ENCODE data around the gene SCIN.

The SCIN gene

GRCh38 chr7:12660423-12660822, 89.9 kb downstream of the SCIN start:
- TF ChIP-seq EP300 (IDR thresholded peaks at IDR 0.05; ENCODE audit: borderline replicate concordance) (peak; percentile 67), NFIC (IDR thresholded peaks at IDR 0.05) (0 out of 2 replicates have a peak, but pooled peaks have one; percentile 28), TEAD4 (IDR thresholded peaks at IDR 0.05) (peak; percentile 88), TCF12 (IDR thresholded peaks at IDR 0.05; ENCODE audit: low read depth) (peak; percentile 52)

GRCh38 chr7:12661581-12661980, 91.1 kb downstream of the SCIN start:
- TF ChIP-seq TAF1 (IDR thresholded peaks at IDR 0.05; ENCODE audit: low read depth) (no peak), EP300 (IDR thresholded peaks at IDR 0.05; ENCODE audit: borderline replicate concordance) (no peak), EGR1 (IDR thresholded peaks at IDR 0.05) (no peak), TEAD4 (IDR thresholded peaks at IDR 0.05) (no peak), USF1 (IDR thresholded peaks at IDR 0.05) (no peak), TCF12 (IDR thresholded peaks at IDR 0.05; ENCODE audit: low read depth) (no peak), CEBPB (IDR thresholded peaks at IDR 0.05) (no peak), RAD21 (IDR thresholded peaks at IDR 0.05; ENCODE audit: low read depth) (no peak), YY1 (IDR thresholded peaks at IDR 0.05; ENCODE audit: low read depth) (no peak), NFIC (IDR thresholded peaks at IDR 0.05) (no peak), CREB1 (IDR thresholded peaks at IDR 0.05; ENCODE audit: low read depth) (no peak), FOXM1 (IDR thresholded peaks at IDR 0.05; ENCODE audit: borderline replicate concordance, low read depth) (no peak)
- TF ChIP-seq, protein P1, sequence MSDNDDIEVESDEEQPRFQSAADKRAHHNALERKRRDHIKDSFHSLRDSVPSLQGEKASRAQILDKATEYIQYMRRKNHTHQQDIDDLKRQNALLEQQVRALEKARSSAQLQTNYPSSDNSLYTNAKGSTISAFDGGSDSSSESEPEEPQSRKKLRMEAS (IDR thresholded peaks at IDR 0.05): no peak
- TF ChIP-seq, protein P2, sequence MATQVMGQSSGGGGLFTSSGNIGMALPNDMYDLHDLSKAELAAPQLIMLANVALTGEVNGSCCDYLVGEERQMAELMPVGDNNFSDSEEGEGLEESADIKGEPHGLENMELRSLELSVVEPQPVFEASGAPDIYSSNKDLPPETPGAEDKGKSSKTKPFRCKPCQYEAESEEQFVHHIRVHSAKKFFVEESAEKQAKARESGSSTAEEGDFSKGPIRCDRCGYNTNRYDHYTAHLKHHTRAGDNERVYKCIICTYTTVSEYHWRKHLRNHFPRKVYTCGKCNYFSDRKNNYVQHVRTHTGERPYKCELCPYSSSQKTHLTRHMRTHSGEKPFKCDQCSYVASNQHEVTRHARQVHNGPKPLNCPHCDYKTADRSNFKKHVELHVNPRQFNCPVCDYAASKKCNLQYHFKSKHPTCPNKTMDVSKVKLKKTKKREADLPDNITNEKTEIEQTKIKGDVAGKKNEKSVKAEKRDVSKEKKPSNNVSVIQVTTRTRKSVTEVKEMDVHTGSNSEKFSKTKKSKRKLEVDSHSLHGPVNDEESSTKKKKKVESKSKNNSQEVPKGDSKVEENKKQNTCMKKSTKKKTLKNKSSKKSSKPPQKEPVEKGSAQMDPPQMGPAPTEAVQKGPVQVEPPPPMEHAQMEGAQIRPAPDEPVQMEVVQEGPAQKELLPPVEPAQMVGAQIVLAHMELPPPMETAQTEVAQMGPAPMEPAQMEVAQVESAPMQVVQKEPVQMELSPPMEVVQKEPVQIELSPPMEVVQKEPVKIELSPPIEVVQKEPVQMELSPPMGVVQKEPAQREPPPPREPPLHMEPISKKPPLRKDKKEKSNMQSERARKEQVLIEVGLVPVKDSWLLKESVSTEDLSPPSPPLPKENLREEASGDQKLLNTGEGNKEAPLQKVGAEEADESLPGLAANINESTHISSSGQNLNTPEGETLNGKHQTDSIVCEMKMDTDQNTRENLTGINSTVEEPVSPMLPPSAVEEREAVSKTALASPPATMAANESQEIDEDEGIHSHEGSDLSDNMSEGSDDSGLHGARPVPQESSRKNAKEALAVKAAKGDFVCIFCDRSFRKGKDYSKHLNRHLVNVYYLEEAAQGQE (IDR thresholded peaks at IDR 0.05; ENCODE audit: low read depth): no peak

DNA sequence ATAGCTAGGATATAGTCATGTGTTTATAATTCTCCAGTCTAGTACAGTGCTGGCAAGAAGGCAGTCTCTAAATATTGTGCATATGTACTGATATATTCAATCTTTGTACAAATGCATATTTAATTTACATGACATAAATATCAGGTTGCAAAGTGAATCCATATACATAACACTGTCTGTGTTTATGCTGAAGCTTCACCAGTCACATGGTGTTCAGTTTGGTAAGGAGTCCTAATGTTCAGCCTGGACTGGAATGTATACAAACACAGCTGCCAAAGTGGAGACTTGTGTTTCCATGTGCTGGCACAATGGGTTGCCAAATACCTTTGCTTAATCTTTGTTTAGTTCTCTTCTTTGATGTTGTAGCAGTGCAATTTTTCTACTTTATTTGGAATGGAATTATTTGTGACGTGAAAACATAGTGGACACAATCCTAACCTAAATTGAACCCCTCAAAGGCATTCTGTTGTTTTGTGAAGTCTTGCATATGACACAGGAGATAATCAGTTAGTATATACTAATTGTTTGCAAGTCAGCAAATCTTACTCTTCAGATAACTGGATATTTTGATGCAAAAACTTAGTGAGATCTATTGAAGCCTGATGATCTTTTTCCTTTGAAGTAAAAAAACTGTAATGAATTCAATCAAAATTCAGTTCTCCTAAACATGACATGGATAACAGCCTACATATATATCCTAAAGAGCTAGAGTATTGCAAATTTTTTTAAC, 99.6 kb downstream of the SCIN start:
- no peak for TF ChIP-seq YY1 (IDR thresholded peaks at IDR 0.05; ENCODE audit: low read depth)
- TF ChIP-seq RAD21 (IDR thresholded peaks at IDR 0.05; ENCODE audit: low read depth): no peak
- TF ChIP-seq TAF1 (IDR thresholded peaks at IDR 0.05; ENCODE audit: low read depth): no peak
- no peak for TF ChIP-seq TEAD4 (IDR thresholded peaks at IDR 0.05)
- no peak for TF ChIP-seq EGR1 (IDR thresholded peaks at IDR 0.05)
- TF ChIP-seq, protein P2 (IDR thresholded peaks at IDR 0.05; ENCODE audit: low read depth): no peak
- TF ChIP-seq FOXM1 (IDR thresholded peaks at IDR 0.05; ENCODE audit: borderline replicate concordance, low read depth): no peak
- TF ChIP-seq CEBPB (IDR thresholded peaks at IDR 0.05): no peak
- no peak for TF ChIP-seq USF1 (IDR thresholded peaks at IDR 0.05)
- TF ChIP-seq EP300 (IDR thresholded peaks at IDR 0.05; ENCODE audit: borderline replicate concordance): no peak
- no peak for TF ChIP-seq TCF12 (IDR thresholded peaks at IDR 0.05; ENCODE audit: low read depth)

DNA sequence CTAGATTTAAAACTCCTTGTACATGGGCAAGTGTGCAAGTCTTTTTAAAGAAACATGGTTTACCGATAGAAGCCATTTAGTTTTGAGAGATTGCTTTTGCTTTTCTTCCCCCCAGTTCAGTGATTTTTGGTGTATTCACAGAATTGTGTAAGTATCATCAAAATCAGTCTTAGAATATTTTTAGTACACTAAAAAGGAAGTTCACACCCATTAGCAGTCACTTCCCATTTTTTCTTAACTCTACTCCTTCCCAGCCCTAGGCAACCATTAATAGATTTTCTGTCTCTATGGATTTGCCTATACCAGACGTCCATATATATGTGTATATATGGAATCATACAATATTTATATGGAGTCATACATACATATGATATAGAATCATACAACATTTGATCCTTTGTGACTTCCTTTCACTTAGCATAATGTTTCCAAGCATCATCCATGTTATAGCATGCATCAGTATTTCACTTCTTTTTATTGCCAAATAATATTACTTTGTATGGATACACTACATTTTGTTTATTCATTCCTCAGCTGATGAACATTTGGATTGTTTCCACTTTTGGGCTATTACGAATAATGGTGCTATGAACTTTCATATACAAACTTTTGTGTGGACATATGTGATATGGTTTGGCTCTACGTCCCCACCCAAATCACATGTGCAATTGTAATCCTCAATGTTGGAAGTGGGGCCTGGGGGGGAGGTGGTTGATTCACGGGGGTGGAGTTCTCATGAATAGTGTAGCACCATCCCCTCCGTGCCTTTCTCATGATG, 100.4 kb downstream of the SCIN start:
- TF ChIP-seq NFIC (IDR thresholded peaks at IDR 0.05): no peak
- no peak for TF ChIP-seq TAF1 (IDR thresholded peaks at IDR 0.05; ENCODE audit: low read depth)
- TF ChIP-seq, protein P1 (IDR thresholded peaks at IDR 0.05): no peak

DNA sequence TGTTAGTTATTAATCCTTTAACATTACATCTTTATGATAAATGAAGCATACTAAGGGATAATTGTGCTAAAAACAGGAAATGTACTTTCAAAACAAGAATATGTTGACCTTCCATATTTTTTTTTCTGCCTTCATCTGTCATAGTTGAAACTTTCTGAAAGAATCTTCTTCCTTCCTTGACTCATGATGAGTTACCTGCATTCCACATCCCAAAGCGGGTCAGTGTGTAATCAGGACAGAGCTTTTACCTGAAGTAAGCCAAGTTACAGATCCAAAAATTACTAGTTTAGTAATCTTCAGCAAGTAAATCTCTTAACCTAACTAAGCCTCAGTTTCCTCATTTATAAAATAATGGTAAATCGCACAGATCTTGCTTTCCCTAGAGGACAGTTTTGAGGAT, 103.5 kb downstream of the SCIN start:
- no peak for TF ChIP-seq RAD21 (IDR thresholded peaks at IDR 0.05; ENCODE audit: low read depth)
- TF ChIP-seq NFIC (IDR thresholded peaks at IDR 0.05): no peak
- TF ChIP-seq TAF1 (IDR thresholded peaks at IDR 0.05; ENCODE audit: low read depth): no peak
- TF ChIP-seq, protein P1 (IDR thresholded peaks at IDR 0.05): no peak
- TF ChIP-seq FOXM1 (IDR thresholded peaks at IDR 0.05; ENCODE audit: borderline replicate concordance, low read depth): no peak
- TF ChIP-seq ZBTB7A (IDR thresholded peaks at IDR 0.05; ENCODE audit: low read depth): no peak
- TF ChIP-seq CREB1 (IDR thresholded peaks at IDR 0.05; ENCODE audit: low read depth): no peak
- no peak for TF ChIP-seq YY1 (IDR thresholded peaks at IDR 0.05; ENCODE audit: low read depth)
- TF ChIP-seq EGR1 (IDR thresholded peaks at IDR 0.05): no peak
- TF ChIP-seq TEAD4 (IDR thresholded peaks at IDR 0.05): no peak
- no peak for TF ChIP-seq USF1 (IDR thresholded peaks at IDR 0.05)
- TF ChIP-seq EP300 (IDR thresholded peaks at IDR 0.05; ENCODE audit: borderline replicate concordance): no peak

All from Ishikawa (cell line).